Fibroblast of villous mesenchyme (primary cell): ENCODE measurements around the gene TANGO6. TPM values are rescaled to one million over a fixed set of nuclear protein-coding genes. Genes with fewer than 3 reads are reported as not detected.

Source experiments
- DNase-seq: peaks from one replicate; pipeline ENCODE4 v3.0.0-alpha.2; 2010; ENCODE audit warnings: low read depth
- H3K4me3 ChIP-seq: 2 replicates; pipeline ENCODE4 v1.5.1; 2011; ENCODE audit warnings: low read depth, mild to moderate bottlenecking, low read length
- CTCF ChIP-seq: IDR thresholded peaks from 2 replicates; pipeline ENCODE4 v1.5.1; 2012; ENCODE audit warnings: low read depth, mild to moderate bottlenecking, low read length; ENCODE audit not compliant: insufficient read depth
- total RNA-seq: library from RNA; depleted of rRNA; stranded (reverse); fragments of >200 nt; gene quantifications from 2 replicates; pipeline ENCODE4 v1.2.3, GENCODE V29; 2012

Gene TANGO6
- total RNA-seq, 1 donor, result 37.1 TPM

- no peak for DNase-seq
- no peak for TF ChIP-seq CTCF
- no peak overlapping the region for H3K4me3 ChIP-seq
Measured at GRCh38 chr16:68814516-68814915, 28.8 kb upstream of the TANGO6 start.

- DNase-seq, result peak; percentile 69
- TF ChIP-seq CTCF, result no peak
- H3K4me3 ChIP-seq, result no peak overlapping the region
Measured at GRCh38 chr16:68823401-68824135, 19.8 kb upstream of the TANGO6 start.

GRCh38 chr16:68825427-68825826, 17.9 kb upstream of the TANGO6 start:
- DNase-seq, result no peak
- TF ChIP-seq CTCF, result no peak
- H3K4me3 ChIP-seq, result no peak overlapping the region

GRCh38 chr16:68826652-68827051, 16.7 kb upstream of the TANGO6 start:
- no peak for DNase-seq
- TF ChIP-seq CTCF, result no peak
- no peak overlapping the region for H3K4me3 ChIP-seq

- no peak overlapping the region for H3K4me3 ChIP-seq
- TF ChIP-seq CTCF, result no peak
- no peak for DNase-seq
Measured at GRCh38 chr16:68833251-68833650, 10.1 kb upstream of the TANGO6 start.

GRCh38 chr16:68834550-68834949, 8.8 kb upstream of the TANGO6 start:
- DNase-seq, result no peak
- TF ChIP-seq CTCF, result no peak
- H3K4me3 ChIP-seq, result no peak overlapping the region

GRCh38 chr16:68835970-68836369, 7.4 kb upstream of the TANGO6 start:
- no peak overlapping the region for H3K4me3 ChIP-seq
- DNase-seq, result no peak
- no peak for TF ChIP-seq CTCF
